ENCODE measurements around the gene NUPR1.
A peak's percentile ranks its signal among the peaks of the same experiment; 100 is the strongest.
"Not testable (repeated sequence)": the region's sequence is repeated elsewhere in the genome, so short reads cannot be mapped to it uniquely, and the experiment has no call there.

Gene NUPR1, protein sequence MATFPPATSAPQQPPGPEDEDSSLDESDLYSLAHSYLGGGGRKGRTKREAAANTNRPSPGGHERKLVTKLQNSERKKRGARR

DNA sequence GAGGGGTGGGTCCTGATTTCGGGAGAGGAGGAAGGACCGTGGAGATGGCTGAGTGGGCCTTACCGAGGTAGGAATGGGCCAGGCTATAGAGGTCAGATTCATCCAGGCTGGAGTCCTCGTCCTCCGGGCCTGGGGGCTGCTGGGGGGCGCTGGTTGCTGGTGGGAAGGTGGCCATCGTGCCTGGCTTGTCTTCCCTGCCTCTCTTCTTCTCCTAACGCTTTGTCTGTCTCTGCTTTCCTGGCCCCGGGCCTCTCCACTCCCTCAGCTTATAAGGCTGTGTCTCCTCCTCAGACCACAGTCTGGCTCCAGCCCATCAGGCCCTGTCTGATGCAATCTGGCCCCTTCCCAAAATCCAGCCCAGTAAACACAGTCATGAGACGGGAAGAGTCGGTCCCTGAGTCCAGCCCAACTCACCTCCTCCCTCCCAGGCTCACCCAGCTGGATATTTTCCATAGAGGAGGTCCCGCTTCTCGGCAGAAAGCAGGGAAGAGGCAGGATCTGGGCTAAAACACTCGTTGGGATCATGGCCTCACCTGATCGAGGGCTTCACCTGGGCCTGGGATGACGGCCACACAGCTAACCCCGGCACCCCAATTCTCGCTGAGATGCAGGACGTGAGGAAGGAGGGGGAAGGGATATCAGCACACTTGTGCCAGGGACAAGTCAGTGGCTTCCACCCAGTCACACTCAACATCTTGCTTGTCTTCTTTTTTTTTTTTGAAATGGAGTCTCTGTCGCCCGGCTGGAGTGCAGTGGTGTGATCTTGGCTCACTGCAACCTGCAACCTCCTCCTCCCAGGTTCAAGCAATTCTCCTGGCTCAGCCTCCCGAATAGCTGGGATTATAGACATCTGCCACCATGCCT, at the start of gene NUPR1:
Gene NUPR1, minus strand, starts transcription at position 242 of the 864 bp plus-strand sequence. Its CDS starts 67 bp downstream, at position 175.
- DNase-seq, result peak; percentile 83

DNA sequence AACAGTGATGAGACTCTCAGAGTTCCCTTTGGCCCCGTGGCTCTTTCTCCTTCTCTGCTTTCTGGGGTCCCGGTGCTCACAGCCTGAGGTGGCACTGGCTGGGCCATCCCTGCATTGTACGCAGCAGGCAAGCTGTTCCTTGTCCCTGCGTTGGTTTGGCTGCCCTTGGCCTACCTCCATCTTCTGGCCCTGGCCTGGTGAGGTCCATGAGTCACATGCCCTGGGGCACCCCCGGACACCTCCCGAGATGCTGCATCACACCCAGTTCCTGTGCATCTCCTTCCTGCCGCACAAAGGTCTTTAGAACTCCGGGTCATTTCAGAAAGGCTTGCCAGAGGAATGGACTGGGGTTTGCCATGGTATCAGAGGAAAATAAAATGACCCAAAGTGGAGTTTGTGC, 48.6 kb upstream of the NUPR1 start:
- no peak for DNase-seq

DNA sequence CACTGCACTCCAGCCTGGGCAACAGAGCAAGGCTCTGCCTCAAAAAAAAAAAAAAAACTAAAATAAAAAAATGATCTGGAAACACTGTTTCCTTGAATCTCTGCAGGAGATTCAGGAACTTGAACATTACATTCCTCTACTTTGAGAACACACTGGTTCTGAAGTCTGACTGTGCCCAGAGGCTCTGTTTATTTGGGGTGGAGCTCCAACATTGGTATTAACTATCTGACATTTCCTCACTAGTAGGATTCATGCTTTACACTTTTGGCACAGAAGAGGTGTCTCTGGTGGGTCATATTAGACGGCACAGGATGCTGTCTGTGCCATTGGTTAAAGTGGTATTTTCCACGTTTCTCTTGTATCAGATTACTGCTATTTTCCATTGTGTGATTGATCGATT, 47.7 kb upstream of the NUPR1 start:
- no peak for DNase-seq

DNA sequence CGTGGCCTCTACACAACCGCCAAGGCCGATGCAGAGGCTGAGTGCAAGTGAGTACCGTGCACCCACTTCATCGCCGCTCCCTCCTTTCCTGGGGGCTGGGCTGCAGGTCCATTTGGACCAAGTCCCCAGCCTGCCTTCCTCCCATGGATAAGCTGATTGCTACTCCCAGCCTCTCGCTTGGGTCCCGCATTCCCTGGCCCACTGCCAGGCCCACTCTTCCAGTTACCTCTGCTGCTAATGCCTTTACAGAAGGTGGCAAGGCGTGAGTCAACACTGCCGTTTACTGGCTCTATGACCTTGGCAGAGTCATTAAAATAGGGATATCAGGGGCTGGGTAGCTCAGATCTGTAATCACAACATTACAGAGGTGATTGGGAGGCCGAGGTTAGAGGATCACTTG, 46.9 kb upstream of the NUPR1 start:
- DNase-seq, result no peak

DNA sequence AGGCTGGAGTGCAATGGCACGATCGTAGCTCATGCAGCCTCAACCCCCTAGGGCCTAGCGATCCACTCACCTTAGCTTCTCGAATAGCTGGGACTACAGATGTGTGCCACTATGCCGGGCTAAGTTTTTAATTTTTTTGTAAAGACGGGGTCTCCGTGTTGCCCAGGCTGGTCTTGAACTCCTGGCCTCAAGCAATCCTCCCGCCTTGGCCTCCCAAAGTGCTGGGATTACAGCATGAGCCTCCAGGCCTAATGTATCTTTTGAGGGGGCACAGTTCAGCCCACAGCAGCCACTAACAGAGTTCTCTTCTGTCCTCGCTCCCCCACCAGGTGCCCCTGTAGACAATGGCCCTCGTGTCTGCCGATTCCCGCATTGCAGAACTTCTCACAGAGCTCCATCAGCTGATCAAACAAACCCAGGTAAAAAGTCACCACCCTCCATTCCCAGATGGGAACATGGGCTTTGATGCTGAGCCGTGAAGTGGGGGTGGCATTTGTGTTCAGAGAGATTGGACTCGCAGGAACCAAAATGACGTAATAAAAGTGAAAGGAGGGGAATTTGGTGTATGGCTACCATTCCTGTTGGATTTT, 42.0 kb upstream of the NUPR1 start:
- no peak for DNase-seq

DNA sequence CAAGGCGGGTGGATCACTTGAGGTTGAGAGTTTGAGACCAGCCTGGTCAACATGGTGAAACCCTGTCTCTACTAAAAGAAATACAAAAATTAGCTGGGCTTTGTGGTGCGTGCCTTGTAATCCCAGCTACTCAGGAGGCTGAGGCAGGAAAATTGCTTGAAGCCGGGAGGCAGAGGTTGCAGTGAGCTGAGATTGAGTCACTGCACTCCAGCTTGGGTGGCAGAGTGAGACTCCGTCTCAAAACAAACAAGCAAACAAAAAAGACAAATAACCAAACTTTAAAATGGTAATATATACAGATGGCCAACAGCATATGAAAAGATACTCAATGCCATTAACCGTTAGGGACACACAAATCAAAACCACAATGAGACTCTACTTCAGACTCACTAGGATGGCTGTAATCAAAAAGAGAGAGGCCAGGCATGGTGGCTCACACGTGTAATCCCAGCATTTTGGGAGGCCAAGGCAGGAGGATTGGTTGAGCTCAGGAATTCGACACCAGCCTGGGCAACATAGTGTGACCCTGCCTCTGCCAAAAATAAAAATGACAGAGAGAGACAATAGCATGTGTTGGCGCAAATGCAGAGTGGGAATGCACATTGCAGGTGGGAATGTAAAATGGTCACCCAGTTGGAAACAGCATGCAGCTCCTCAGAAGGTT, 36.8 kb upstream of the NUPR1 start:
- no peak for DNase-seq

DNA sequence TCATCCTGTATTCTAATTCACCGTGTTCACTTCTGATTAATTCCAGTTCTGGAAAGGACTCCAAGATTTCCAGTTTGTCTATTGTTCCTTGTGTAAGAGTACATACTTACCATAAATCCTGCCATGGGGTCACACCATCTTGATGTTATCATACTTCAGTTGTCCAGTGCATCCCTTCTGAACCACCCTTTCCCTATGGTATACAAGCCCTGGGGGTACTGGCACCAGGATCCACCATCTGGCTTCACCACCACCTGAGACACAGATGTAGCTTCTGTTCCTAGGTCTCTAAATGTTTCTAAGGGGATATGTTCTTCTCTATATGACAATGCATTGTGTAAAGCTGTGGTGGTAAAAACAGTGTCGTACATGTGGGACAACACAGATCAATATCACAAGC, 36.2 kb upstream of the NUPR1 start:
- no peak for DNase-seq

DNA sequence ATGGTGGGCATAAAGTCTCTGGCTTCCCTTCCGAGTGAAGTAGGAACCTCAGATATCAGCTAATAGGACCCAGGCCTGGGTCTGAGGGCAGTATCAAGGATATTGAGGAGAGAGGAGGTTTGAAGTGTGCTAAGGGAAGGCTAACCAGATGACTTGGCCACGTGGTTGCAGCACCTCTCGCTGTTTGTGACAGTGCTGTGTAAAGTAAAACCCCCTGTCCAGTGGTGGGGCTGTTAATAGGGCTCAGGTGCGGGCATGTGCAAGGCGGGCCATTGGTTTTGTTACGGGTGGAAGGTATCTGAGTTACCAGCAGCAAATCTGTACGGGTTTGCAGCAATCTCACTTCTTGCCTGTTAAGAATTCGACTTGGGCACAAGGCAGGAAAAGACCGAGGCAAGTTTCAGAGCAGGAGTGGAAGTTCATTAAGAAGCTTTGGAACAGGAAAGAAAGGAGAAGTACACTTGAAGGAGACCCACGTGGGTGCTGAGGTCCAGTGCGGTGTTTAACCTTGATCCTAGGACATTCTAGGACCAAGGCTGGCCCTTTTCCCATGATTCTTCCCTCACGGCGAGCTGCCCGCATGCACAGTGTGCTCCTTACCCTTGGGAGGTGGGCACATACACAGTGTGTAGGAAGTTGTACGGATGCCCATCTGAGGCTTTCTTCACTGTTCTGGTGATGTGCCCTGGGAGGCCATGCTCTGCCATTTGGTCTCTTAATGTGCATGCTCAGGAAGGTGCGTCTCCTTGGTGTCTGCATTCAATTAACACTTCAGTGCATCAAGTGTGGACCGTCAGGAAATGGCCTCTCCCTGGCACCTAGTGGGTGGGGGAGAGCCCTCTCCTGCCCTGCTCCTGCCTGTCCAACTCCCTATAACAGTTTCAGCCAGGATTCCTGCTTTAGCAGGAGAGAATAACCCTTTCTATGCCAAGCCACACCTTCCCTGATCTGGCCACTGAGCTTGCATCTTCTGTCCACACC, 35.3 kb upstream of the NUPR1 start:
- no peak for DNase-seq

DNA sequence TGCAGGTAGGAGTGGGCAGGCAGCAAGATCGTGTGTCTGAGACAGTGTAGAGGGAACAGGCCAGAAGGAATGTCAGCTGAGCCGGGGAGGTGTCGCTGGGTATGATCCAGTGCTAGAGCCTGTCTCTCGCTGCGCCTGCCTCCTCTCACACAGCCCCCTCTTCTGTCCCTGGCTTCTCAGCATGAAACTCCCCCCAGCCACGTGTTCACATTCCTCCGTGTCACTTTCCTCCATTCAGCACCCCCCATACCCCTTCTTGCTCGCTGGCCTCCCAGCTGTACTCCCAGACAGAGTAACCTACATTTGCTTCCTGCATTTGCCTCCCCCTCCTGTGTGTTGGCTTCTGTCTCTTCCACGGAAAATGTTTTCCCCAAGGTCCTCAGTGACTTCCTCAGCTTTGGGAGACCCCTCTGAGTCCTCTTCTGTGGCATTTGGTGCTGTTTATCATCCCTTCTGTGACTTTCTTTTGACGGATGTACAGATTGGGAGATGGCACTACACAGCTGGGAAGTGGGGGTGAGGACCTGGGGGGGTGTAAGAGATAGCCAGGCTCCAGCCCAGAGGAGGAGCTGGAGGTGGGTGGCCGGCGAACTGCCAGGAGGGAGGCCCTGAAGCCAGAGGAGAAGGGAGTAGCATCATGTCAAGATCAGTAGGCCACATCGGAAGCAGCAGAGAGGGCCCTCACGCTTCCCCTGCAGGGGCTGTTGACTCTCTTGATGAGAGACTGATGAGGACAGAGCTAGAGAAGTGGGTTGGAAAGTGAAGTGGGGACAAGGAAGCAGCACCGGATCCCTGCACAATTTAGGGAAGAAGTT, 34.1 kb upstream of the NUPR1 start:
- DNase-seq, result no peak

DNA sequence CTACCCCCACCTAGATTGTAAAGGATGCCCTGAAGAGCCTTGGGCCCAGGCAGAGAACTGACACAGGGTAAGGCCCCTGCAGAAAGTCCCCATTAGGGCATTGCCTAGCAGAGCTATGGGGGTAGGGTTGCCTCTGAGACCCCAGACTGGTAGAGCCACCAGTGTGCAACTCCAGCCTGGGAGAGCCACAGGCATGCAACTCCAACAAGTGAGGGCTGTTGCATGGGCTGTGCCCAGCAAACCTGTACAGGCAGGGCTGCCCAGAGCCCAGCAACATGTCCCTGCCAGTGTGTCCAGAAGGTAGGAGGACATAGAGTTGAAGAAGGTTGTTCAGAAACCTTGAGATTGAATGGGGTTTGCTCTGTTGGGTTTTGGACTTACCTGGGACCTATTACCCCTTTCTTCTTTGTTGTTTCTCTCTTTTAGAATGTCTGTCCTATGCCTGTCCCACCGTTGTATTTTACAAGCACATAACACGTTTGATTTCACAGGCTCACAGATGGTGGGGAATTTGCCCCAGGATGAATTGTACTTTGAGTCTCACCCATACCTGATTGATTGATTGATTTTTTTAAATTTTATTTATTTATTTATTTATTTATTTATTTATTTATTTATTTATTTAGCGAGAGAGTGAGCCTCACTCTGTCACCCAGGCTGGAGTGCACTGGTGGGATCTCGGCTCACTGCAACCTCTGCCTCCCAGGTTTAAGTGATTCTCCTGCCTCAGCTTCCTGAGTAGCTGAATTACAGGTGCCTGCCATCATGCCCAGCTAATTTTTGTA, 31.4 kb upstream of the NUPR1 start:
- no peak for DNase-seq

DNA sequence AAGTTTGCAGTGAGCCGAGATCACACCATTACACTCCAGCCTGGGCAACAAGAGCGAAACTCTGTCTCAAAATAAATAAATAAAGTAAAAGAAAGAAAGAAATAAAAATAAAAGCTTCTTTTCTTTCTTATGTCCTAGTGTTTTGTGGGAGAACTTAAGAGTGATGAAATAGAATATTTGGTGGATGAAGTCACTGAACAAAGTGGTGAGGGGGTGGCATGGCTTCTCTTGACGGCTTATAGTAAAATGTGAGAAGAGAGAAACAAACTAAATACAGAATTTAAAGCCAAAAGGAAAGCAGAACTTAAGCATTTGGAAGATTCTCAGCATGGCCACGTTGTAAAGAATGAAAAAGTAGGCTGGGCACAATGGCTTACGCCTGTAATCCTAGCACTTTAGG, 30.2 kb upstream of the NUPR1 start:
- DNase-seq, result no peak

DNA sequence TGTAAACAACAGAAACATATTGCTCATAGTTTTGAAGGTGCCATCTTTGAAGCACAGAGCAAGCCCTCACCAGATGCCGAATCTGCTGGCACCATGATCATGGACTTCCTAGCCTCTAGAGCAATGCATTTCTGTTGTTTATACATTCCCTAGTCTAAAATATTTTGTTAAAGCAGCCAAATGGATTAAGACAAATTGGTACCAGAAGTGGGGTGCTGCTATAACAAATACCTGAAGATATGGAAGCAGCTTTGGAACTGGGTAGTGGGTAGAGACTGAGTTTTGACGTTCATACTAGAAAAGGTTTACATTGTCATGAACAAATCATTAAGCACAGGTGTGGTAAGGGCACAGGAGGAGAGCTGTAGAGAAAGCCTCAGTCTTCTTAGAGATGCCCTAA, 28.5 kb upstream of the NUPR1 start:
- DNase-seq, result no peak

DNA sequence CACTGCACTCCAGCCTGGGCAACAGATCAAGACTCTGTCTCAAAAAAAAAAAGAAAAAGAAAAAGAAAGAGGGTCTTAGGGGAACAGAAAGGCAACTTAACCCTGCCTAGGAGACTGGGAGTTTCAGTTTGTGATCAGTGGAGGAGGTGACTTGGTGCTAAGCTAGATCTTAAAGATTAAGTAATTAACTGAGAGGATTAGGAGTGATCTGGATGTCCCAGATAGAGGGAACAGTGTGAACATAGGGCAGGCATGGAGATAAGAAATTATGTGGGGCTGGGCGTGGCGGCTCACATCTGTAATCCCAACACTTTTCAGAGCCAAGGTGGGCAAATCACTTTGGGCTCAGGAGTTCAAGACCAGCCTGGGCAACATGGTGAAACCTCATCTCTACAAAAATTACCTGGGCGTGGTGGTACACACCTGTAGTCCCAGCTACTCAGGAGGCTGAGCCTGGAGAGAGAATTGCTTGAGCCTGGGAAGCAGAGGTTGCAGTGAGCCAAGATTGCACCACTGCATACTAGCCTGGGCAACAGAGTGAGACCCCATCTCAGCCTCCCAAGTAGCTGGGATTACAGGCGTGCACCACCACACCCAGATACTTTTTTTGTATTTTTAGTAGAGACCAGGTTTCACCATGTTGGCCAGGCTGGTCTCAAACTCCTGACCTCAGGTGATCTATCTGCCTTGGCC, 27.6 kb upstream of the NUPR1 start:
- not testable (repeated sequence) for DNase-seq

DNA sequence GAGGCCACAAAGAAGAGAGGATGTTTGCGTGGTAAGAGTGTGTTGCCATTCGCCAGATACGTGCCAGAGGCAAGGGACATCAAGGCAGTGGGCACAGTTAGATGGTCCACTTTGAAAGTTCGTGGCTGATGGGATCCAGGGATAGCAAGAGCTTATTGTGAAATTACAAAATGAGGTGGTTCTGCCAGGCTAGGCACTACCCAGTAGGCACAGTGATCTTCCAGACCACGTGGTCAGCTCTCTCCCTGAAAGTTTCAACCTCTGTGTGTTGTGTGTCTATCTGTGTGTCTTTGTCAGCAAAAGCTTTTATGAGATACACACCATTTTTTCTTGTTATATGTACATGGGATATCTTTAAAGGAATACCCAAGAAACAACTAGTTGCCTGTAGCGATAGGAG, 24.4 kb upstream of the NUPR1 start:
- no peak for DNase-seq

DNA sequence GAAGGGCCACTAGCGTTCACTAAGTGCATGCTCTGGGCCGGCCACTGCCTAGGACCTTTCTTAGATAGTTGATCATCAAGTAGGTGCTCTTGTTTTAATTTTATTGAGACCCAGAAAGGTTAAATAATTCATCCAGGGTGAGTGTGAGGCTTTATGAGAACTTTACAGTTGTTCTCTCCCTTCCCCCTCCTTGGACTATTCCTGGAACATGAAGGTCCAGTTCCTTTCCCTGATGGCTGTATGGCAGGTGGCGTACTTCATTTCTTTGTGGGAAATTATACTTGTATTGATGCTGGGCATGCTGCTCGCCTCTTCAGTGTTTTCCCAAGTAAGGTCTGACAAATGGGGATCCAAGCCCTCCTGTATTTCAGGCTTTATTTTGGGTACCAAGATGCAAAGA, 23.4 kb upstream of the NUPR1 start:
- DNase-seq, result no peak

DNA sequence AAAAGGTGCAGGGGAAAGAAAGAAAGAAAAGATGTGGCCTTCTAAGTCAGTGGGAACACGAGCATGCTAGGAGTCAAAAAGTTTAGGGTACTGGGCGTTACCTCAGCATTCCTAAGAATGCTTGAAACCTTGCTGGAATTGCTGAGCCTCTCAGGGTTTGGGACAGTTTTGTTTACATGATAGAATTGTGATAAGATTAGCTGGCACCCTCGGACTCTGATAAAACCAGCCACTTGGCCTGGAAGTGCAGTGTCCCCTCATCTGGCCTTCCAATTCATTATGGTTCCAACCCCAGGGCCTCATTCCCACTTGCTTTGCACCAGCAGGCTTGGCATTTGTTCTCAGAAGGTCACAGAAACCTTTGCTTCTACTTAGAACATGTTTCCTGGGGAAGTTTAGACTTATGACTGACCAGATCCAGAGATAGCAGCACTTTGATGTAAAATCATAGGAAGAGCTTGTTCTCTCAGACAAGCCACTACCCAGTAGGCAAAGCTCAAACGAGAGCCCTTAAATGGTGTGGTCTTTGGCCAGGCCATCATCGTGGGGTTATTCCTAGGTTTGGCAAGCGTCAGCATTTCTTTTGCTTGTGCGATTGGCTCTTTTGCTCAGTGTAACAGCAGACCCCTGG, 22.9 kb upstream of the NUPR1 start:
- no peak for DNase-seq

DNA sequence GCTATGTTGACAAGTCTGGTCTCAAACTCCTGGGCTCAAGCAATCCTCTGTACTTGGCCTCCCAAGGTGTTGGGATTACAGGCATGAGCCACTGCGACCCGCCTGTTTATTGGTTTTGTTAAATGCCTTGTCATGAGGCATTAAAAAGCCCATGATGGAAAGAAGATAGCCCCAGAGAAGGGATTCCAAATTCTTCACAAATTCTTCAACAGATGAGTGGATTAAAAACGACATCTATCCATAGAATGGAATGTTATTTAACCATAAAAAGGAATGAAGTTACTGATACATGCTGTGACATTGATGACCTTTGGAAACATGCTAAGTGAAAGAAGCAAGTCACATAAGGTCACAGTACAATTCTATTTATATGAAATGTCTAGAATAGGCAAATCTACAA, 19.7 kb upstream of the NUPR1 start:
- no peak for DNase-seq

DNA sequence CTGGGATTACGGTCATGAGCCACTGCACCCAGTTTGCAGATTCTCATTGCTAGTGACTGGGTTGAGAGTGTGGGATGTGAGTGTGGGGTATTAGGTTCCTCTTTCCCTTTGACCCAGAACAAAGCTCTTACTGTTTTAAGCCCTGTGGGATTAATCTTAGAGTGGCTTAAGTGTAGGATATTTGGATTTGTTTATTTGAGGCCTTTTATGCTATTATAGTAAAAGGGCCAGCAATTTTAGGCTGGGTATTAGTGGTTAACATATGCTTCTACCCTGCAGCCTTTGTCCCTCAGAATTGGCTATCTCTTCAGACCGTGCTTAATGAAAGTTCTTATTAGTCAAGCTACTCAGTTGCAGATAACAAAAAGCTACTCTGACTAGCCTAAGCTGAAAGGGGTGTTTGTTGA, 18.1 kb upstream of the NUPR1 start:
- no peak for DNase-seq

DNA sequence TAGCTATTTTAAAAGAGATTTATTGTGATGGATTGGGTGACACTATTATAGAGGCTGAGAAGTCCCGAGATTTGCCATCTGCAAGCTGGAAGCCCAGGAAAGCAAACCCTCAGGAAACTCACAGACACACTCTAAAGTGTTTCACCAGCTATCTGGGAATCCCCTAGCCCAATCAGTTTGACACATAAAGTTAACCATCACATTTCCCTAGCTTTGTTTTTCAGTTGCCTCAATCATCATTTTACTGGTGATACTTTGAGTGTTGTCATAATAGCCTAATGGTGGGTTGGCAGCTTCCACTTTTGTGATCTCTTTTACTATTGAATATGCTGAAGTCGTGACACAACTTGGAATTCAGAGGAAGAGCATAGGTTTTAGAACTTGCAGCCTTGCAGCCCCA, 16.8 kb upstream of the NUPR1 start:
- no peak for DNase-seq

All from NCI-H2029 treated with DMSO at 0.1 percent for 48 hours (cell line).